GM23338 (cell line): ENCODE results near the gene CDKAL1.

Experiments
- CREB1 ChIP-seq: fragments of 250-450 bp; sonication (Bioruptor Pico); IDR thresholded peaks from 2 replicates; pipeline ENCODE4 v1.5.0; 2020; ENCODE audit warnings: low read depth, mild to moderate bottlenecking, moderate library complexity
- CTCF ChIP-seq, 2 experiments: fragments of 200-600 bp in 1 of 2; sonication (generic) in 1 of 2; conservative IDR thresholded peaks; 2 replicates each; pipeline versions ENCODE4 v1.5.1 to v1.6.1; 2016 to 2017; ENCODE audit warnings: antibody characterized with exemption in 2 of 2, low read depth in 2 of 2, mild to moderate bottlenecking in 2 of 2, moderate library complexity in 1 of 2
- ETS1 ChIP-seq: IDR thresholded peaks from 2 replicates; pipeline ENCODE4 v1.6.1; 2016; ENCODE audit warnings: antibody characterized with exemption
- EZH2 ChIP-seq: fragments of 200-600 bp; sonication (generic); IDR thresholded peaks from one replicate; pipeline ENCODE4 v1.8.0; 2017; ENCODE audit warnings: antibody characterized with exemption, mild to moderate bottlenecking, low read depth; ENCODE audit not compliant: unreplicated experiment
- EZH2phosphoT487 ChIP-seq: fragments of 200-600 bp; sonication (generic); IDR thresholded peaks from one replicate; pipeline ENCODE4 v1.8.1; 2018; ENCODE audit warnings: antibody characterized with exemption; ENCODE audit not compliant: unreplicated experiment
- JUNB ChIP-seq: IDR thresholded peaks from one replicate; pipeline ENCODE4 v1.6.1; 2016; ENCODE audit warnings: antibody characterized with exemption; ENCODE audit not compliant: unreplicated experiment
- NANOG ChIP-seq: IDR thresholded peaks from 2 replicates; pipeline ENCODE4 v1.6.1; 2016; ENCODE audit warnings: antibody characterized with exemption, borderline replicate concordance
- POLR2AphosphoS5 ChIP-seq: IDR thresholded peaks from 2 replicates; pipeline ENCODE4 v1.6.1; 2016; ENCODE audit warnings: antibody characterized with exemption, low read depth
- REST ChIP-seq: IDR thresholded peaks from one replicate; pipeline ENCODE4 v1.6.1; 2018; ENCODE audit warnings: antibody characterized with exemption; ENCODE audit not compliant: unreplicated experiment
- STAT1 ChIP-seq: IDR thresholded peaks from one replicate; pipeline ENCODE4 v1.6.1; 2016; ENCODE audit warnings: antibody characterized with exemption; ENCODE audit not compliant: unreplicated experiment
- ZNF114 ChIP-seq: fragments of 250-450 bp; sonication (Bioruptor Pico); IDR thresholded peaks from 2 replicates; pipeline ENCODE4 v1.5.0; 2020; ENCODE audit warnings: mild to moderate bottlenecking, moderate library complexity

- TF ChIP-seq CTCF (conservative IDR thresholded peaks at IDR 0.05; ENCODE audit: low read depth in 2 of 2) (no peak), ZNF114 (CRISPR knock-in tag) (no peak), JUNB (no peak), POLR2AphosphoS5 (no peak), REST (no peak), EZH2 (no peak), ETS1 (no peak), NANOG (no peak), EZH2phosphoT487 (no peak), CREB1 (CRISPR knock-in tag) (no peak), STAT1 (no peak)
Measured at GRCh38 chr6:20960067-20960466, 425.8 kb downstream of the CDKAL1 start.
